Neutrophil (primary cell): ENCODE results near the gene CHAF1B.

ENCODE experiments used
- H3K27ac ChIP-seq: fragments of 200-600 bp; sonication (generic); 2 replicates; pipeline ENCODE4 v1.5.1; 2016; ENCODE audit warnings: mild to moderate bottlenecking, moderate library complexity
- H3K27me3 ChIP-seq: fragments of 200-600 bp; sonication (generic); 2 replicates; pipeline ENCODE4 v1.6.0; 2016; ENCODE audit warnings: mild to moderate bottlenecking
- H3K36me3 ChIP-seq: fragments of 200-600 bp; sonication (generic); 2 replicates; pipeline ENCODE4 v1.5.1; 2017
- H3K4me1 ChIP-seq, 2 experiments: fragments of 200-600 bp in 1 of 2; sonication (generic) in 1 of 2; 1 replicate in 1 of 2; 2 replicates in 1 of 2; pipeline versions ENCODE4 v1.5.1 to v1.6.1; 2013 to 2016; ENCODE audit warnings: low read depth in 1 of 2, low read length in 1 of 2, mild to moderate bottlenecking in 1 of 2, moderate library complexity in 1 of 2; ENCODE audit not compliant: control insufficient read depth in 1 of 2, insufficient read depth in 1 of 2
- H3K4me3 ChIP-seq, 2 experiments: fragments of 200-600 bp in 1 of 2; sonication (generic) in 1 of 2; 1 replicate in 1 of 2; 2 replicates in 1 of 2; pipeline ENCODE4 v1.5.1; 2013 to 2016; ENCODE audit warnings: low read depth in 1 of 2, low read length in 1 of 2, mild to moderate bottlenecking in 1 of 2, moderate library complexity in 1 of 2
- H3K9me3 ChIP-seq: fragments of 200-600 bp; sonication (generic); 2 replicates; pipeline ENCODE4 v1.5.1; 2016
- TF ChIP-seq, protein P1 (sequence below): fragments of 200-600 bp; sonication (generic); IDR thresholded peaks from 2 replicates; pipeline ENCODE4 v1.5.1; 2016; ENCODE audit warnings: antibody characterized with exemption

Gene CHAF1B

DNA sequence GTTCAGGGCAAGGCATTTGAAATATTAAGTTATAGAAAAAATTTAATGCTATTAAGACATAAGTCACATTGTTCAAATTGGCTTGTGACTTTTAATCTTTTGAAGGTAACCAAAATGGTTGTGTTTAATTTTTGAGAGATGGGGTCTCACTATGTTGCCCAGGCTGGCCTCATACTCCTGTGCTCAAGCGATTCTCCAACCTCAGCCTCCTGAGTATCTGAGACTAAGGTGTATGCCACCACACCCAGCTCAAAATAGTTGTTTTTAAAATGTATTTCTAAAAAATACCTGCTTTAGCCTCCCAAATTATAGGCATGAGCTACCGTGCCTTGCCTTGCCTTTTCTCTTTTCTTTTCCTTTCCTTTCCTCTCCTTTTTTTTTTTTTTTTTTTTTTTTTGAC, 26.0 kb upstream of the CHAF1B start:
- H3K27me3 ChIP-seq = no peaks in the 10 kb centered on the region
- no peak overlapping the region for H3K4me3 ChIP-seq
- peaks cover 98% of the 10 kb centered on the region for H3K36me3 ChIP-seq
- no peak overlapping the region for H3K27ac ChIP-seq
- H3K4me1 ChIP-seq = no peaks in the 10 kb centered on the region
- H3K9me3 ChIP-seq = no peaks in the 10 kb centered on the region
- TF ChIP-seq, protein P1, sequence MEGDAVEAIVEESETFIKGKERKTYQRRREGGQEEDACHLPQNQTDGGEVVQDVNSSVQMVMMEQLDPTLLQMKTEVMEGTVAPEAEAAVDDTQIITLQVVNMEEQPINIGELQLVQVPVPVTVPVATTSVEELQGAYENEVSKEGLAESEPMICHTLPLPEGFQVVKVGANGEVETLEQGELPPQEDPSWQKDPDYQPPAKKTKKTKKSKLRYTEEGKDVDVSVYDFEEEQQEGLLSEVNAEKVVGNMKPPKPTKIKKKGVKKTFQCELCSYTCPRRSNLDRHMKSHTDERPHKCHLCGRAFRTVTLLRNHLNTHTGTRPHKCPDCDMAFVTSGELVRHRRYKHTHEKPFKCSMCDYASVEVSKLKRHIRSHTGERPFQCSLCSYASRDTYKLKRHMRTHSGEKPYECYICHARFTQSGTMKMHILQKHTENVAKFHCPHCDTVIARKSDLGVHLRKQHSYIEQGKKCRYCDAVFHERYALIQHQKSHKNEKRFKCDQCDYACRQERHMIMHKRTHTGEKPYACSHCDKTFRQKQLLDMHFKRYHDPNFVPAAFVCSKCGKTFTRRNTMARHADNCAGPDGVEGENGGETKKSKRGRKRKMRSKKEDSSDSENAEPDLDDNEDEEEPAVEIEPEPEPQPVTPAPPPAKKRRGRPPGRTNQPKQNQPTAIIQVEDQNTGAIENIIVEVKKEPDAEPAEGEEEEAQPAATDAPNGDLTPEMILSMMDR = no peak

DNA sequence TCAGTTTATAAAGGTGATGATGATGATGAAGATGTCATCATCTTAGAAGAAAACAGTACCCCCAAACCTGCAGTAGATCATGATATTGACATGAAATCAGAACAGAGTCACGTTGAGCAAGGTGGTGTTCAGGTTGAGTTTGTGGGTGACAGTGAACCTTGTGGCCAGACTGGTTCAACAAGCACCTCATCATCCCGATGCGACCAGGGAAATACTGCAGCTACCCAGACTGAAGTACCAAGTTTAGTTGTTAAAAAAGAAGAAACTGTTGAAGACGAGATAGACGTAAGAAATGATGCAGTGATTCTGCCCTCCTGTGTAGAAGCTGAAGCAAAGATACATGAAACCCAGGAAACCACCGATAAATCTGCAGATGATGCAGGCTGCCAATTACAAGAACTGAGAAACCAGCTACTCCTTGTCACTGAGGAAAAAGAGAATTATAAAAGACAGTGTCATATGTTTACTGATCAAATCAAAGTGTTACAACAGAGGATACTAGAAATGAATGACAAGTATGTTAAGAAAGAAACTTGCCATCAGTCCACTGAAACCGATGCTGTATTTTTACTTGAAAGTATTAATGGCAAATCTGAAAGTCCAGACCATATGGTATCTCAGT, 16.0 kb upstream of the CHAF1B start:
- H3K27ac ChIP-seq = no peak overlapping the region
- TF ChIP-seq, protein P1 = no peak
- no peaks in the 10 kb centered on the region for H3K4me1 ChIP-seq
- H3K4me3 ChIP-seq = no peak overlapping the region
- H3K36me3 ChIP-seq = peaks cover 99% of the 10 kb centered on the region
- no peaks in the 10 kb centered on the region for H3K9me3 ChIP-seq
- no peaks in the 10 kb centered on the region for H3K27me3 ChIP-seq

DNA sequence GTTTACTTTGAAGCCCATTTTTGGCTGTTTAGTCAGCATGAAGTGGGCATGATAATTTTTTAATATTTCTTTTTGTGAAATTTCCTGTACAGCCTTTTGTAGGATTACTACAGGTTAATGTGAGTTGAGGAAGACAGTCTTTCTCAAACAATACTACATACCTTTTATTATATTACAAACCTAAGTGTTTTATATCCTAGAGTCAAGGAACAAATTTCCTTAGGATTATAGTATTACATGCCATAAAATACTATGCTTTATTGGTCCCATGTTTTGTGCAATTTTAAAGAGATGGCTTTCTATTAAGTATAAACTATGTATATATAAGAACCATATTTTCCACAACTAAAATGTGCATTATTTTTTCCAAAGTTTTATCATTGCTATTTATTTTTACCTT, 9.2 kb upstream of the CHAF1B start:
- Histone ChIP-seq H3K36me3 (peaks cover 77% of the 10 kb centered on the region), H3K27ac (no peak overlapping the region), H3K4me3 (no peak overlapping the region), H3K4me1 (no peaks in the 10 kb centered on the region), H3K27me3 (no peaks in the 10 kb centered on the region), H3K9me3 (no peaks in the 10 kb centered on the region)
- TF ChIP-seq, protein P1 = no peak

DNA sequence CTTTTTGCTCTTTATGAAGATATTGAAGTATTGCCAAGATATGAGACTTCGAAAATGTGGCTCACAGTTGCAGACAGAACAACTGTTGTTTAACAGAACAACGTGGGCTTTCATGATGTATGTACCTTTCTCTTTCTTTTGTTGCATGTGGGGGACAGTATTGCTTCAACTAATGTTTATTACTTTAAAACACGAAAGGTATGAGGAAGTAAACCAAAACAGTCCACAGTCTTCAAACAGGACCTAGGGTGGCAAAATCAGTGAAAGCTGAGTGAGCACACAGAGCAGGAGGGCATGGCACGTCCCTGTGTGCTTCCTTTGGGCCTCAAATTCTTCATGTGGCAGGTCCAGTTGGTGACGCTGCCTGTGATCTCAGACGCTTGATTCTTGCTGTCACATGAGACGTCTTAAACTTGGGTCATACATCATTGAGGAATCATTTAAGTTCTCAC, 7.8 kb upstream of the CHAF1B start:
- Histone ChIP-seq H3K4me3 (no peak overlapping the region), H3K36me3 (peaks cover 63% of the 10 kb centered on the region), H3K4me1 (no peaks in the 10 kb centered on the region), H3K27ac (peak overlapping the region; percentile 3), H3K9me3 (no peaks in the 10 kb centered on the region), H3K27me3 (no peaks in the 10 kb centered on the region)
- TF ChIP-seq, protein P1 = no peak

DNA sequence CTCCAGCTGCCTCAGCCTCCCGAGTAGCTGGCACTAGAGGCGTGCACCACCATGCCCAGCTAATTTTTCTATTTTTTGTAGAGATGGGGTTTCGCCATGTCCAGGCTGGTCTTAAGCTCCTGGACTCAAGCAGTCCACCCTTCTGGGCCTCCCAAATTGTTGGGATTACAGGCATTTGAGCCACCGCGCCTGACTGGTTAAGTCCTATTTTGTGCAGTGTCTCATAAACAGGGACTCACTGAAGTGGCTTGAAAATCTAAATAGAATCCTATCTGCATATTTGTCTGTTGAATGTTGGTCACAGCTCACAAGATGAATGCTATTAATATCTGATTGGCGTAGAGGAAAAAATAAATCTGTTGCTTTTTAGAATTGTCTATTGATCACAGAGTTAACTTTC, 5.9 kb upstream of the CHAF1B start:
- H3K27me3 ChIP-seq = no peaks in the 10 kb centered on the region
- H3K4me3 ChIP-seq = no peak overlapping the region
- H3K9me3 ChIP-seq = no peaks in the 10 kb centered on the region
- peaks cover 45% of the 10 kb centered on the region for H3K36me3 ChIP-seq
- no peak overlapping the region for H3K27ac ChIP-seq
- TF ChIP-seq, protein P1 = no peak
- no peaks in the 10 kb centered on the region for H3K4me1 ChIP-seq
